ENCODE measurements around the gene MMP17.
"Not testable (repeated sequence)": the region's sequence is repeated elsewhere in the genome, so short reads cannot be mapped to it uniquely, and the experiment has no call there.

The MMP17 gene

GRCh38 chr12:131800594-131801135 lies 27.5 kb upstream of the MMP17 start:
- DNase-seq = no peak

GRCh38 chr12:131801254-131801866 lies 26.8 kb upstream of the MMP17 start:
- no peak for DNase-seq

DNA sequence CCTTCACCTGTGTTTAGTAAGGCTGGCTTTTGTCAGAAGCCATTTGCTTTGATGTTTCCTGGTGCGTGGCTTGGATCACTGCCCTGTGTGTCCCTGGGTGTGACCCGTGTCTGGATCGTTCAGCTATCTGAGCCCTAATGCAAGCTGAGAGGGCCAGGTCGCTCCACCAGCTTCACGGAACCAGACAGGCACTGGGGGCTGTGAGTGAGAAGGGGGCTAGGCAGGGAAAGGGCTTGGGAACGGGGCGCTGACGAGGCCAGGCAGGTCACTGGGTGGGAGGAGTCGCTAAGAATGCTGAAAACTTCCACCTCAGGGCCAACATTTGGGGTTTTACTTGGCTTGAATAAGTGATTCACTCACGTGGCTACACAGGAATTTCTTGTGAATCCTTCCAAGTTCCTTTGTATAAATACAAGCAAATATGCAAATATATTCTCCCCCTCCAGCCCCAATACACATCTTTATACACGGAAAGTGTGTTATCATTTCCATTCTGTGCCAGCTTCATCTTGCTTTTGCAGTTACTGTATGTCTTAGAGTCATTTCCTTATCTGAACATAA lies 24.2 kb upstream of the MMP17 start:
- peak; percentile 44 for DNase-seq

GRCh38 chr12:131805421-131805820 lies 22.8 kb upstream of the MMP17 start:
- DNase-seq = no peak

DNA sequence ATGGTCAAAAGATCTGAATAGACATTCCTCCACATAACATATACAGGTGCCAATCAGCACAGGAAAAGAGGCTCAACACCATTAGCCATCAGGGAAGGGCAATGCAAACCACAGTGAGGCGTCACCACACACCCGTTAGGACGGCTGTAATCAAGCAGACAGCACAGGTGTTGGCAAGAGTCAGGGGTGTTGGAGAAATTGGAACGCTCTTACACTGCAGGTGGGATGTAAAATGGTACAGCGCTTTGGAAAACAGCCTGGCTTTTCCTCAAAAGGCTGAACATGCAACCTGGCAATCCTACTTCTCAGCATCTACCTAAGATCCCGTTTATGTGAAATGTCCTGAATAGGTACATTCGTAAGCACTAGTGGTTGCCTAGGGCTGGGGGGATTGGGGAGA lies 21.5 kb upstream of the MMP17 start:
- no peak for DNase-seq

GRCh38 chr12:131808744-131809371 lies 19.3 kb upstream of the MMP17 start:
- DNase-seq = peak; percentile 47

DNA sequence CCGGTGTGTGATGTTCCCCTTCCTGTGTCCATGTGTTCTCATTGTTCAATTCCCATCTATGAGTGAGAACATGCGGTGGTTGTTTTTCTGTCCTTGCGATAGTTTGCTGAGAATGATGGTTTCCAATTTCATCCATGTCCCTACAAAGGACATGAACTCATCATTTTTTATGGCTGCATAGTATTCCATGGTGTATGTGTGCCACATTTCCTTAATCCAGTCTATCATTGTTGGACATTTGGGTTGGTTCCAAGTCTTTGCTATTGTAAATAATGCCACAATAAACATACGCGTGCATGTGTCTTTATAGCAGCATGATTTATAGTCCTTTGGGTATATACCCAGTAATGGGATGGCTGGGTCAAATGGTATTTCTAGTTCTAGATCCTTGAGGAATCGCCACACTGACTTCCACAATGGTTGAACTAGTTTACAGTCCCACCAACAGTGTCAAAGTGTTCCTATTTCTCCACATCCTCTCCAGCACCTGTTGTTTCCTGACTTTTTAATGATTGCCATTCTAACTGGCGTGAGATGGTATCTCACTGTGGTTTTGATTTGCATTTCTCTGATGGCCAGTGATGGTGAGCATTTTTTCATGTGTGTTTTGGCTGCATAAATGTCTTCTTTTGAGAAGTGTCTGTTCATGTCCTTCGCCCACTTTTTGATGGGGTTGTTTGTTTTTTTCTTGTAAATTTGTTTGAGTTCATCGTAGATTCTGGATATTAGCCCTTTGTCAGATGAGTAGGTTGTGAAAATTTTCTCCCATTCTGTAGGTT lies 18.5 kb upstream of the MMP17 start:
- DNase-seq = not testable (repeated sequence)

DNA sequence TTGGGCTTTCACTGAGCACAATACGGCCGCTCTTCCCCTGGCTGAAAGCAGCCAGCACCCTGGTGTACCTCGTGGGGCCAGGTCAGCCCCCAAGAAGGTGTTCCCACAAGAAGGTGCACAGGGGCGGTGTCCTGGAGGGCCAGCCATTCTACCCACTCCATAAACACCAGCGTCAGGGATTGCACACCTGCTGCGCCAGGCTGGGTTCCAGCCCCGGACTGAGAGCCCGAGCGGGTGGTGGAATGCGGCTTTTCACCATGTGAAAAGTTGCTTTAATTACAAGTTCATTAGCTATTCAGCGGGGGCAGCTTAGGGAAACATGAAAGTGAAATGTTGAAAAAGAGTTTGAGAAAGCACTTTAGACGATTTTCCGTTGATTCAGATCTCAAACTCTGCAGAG lies 17.5 kb upstream of the MMP17 start:
- no peak for DNase-seq

- DNase-seq = peak; percentile 50
Observed at GRCh38 chr12:131815131-131815530, 13.1 kb upstream of the MMP17 start.

DNA sequence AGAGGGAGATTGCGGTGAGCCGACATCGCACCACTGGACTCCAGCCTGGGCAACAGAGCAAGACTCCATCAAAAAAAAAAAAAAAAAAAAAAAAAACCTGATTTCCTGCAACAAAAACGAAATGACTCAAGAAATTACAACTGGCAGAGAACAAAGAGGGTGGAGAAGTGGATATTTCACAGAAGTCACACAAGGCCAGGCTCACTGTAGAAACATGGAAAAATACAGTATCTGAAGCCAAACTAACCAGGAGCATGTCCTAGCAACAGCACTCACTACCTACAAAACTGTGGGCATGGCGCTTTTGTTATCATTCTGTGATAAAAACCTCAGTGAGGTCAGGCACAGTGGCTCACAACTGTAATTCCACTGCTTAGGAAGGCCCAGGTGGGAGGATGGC lies 11.7 kb upstream of the MMP17 start:
- DNase-seq = no peak

- DNase-seq = no peak
Observed at GRCh38 chr12:131817241-131817640, 11.0 kb upstream of the MMP17 start.

GRCh38 chr12:131818821-131819585 lies 9.2 kb upstream of the MMP17 start:
- peak; percentile 78 for DNase-seq

DNA sequence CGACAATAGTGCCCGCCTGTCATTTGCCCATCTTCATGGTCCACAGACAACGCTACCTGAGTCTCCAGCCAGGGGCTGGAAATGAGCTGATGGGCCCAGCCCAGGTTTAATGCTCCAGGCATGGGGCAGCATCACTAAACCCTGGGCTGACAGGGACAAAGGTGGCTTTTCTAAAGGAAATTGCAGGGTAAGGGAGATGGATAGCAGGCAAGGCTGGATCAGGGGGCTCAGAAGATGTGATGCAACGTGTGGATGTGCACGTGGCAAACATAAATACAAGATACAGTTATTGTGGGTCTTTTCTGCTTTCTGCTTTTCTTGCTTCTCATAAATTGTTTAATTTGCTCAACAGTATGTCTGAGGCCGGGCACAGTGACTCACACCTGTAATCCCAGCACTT lies 3.7 kb upstream of the MMP17 start:
- no peak for DNase-seq

GRCh38 chr12:131825146-131825892 lies 2.9 kb upstream of the MMP17 start:
- no peak for DNase-seq

DNA sequence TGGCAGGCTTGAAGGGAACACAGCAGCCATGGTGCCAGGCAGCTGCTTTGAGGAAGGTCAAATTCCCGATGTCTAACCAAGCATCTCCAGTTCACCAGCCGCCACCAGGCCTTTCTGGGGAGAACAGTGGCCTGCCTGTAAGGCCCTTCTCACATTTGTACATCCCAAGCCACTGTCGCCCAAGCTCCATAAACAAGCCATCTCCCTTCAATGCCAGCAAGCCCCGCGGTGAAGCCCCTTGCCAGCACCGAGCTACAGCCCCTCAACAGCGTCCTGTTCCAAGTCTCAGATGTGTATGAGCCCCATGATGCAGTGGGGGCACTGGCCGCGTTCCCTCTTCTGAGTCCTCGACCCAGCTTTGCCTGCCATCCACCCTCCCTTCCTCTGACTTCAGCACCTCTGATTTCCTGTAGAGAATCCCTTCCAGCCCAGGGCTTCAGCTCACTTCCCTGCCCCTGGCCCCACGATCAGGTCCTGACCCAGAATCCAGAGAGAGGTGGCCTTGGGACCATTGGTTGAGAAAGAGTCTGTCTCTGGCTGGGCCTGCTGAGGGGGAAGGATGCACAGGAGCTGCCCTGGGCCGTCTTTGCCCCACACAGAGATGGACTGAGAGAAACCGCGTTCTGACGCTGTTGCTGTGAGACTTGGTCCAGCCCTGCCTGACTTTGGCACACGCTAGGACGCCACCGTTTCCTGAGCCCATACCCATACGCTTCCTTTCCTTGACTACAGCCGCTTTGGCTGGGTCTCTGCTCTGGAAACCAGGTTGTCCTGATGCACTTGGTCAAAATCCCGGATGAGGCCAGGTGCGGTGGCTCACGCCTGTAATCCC lies 1.9 kb upstream of the MMP17 start:
- no peak for DNase-seq

GRCh38 chr12:131828671-131829355 lies 620 bp downstream of the MMP17 start:
- peak; percentile 22 for DNase-seq

DNA sequence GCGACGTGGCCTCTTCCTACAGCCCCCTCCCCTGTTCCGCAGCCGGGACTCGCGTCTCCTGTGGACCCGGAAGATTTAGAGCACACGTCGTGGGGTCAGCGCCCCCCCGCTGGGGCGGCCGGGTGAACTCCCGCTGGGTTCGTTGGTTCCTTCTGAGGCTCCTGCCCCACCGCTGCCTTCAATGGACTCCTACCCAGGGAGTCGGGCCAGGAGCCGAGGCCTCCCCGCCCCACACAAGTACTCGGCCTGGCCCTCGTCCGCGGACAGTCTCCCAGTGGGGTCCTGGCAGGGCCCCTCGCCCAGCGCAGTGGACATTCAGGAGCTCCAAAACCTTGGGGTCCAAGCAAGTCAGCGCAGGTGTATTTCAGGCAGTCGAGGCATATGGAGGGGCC lies 1.2 kb downstream of the MMP17 start:
- DNase-seq = peak; percentile 29

GRCh38 chr12:131829791-131830334 lies 1.7 kb downstream of the MMP17 start:
- no peak for DNase-seq

DNA sequence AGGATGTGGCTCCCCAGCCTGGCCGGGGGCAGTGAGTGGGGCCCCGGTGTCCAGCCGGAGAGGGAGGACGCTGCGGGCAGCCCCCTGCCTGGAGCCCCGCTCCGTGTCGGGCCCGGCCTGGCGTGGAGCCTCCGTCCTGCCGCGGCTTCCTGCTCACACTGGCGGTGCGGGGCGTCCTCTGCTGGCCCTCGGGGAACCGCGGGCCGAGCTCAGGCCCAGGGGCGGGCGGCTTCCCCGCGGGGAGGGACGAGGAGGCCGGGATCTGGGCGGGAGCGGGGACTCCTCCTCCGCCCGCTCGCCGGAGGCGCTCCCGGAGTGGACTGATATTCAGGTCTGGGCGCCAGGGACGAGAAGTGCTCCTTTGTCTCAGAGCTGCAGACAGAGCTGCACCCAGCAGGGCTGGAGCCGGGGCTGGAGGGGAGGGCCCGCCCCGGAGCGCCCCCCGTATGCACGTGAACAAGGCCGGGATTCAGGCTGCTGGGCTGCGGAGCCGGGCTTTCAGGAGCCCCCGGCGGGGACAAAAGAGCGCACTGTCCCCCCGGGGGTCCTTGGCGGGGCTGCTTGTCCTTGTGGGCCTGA lies 2.2 kb downstream of the MMP17 start:
- peak; percentile 81 for DNase-seq

Measured in inflammatory macrophage treated with lipopolysaccharide for 4 hours (primary cell).